Stimulated activated CD8-positive, alpha-beta memory T cell treated with anti-CD3 and anti-CD28 coated beads, Interleukin-4, amount 100 ng/mL, for 48 hours (primary cell): Measurements from ENCODE around the gene SPATA7.
A peak's percentile ranks its signal among the peaks of the same experiment; 100 is the strongest.

Experiments
- DNase-seq: peaks from one replicate; pipeline ENCODE4 v3.0.0-alpha.2; 2020

SPATA7 gene

DNA sequence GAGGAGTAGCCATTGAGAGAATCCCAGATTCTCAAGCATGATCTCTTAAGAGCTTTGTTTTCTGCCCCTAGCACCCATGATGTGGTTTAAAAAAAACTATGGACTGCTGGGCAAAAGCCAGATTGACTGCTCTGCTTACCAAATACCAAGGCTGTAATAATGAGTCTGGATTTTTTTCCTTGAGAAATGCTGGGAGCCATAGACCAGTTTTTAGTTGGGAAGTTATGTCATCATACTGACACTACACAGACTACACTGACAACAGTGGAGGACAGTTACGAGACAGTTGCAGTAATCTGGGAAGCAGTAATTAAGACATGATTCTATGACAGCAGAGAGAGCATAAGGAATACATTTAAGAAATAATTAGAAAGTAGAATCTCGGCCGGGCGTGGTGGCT, 35.8 kb downstream of the SPATA7 start:
- DNase-seq, result no peak

DNA sequence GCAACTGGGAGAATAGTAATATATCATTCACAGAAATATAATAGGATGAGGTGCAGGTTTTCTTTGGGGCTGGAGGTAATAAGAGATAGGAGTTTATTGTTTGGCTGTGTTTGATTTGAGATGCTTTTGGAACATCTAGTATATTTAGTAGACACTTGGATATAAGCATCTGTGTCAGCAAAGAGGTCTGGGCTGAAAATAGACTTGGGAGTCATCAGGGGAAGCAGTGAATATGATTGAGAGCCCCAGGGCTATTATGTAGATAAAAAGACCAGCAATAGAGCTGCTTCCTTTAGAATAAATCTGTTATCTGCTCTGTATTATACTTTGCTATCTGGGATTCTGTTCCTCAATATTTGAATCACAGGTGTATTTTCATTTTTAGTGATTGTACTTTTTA, 36.6 kb downstream of the SPATA7 start:
- DNase-seq, result no peak

DNA sequence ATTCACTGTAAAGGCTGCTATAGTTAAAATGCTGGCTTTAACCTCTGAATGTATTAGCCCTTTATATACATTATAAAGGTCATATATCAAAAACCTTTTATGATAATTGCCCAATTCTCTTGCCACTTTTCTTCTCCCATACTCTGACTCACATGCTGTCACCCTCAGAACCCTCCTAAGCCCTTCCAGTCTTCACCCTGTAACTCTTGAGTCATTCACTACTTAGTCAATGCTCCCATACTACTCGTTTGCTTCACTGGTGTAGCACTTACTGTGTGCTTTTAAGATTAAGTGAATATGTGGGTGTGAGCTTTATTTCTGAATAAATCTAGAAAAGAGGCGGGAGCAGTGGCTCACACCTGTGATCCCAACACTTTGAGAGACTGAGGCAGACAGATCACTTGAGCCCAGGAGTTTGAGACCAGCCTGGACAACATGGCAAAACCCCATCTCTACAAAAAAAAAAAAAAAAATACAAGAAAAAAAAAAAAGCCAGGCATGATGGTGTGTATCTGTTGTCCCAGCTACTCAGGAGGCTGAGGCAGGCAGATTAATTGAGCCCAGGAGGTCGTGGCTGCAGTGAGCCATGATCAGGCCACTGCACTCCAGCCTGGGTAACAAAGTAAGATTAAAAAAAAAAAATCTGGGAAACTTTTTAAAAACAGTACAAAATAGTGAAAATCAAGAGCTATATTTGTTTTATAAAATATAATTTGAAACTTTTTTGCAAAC, 37.6 kb downstream of the SPATA7 start:
- DNase-seq, result no peak

DNA sequence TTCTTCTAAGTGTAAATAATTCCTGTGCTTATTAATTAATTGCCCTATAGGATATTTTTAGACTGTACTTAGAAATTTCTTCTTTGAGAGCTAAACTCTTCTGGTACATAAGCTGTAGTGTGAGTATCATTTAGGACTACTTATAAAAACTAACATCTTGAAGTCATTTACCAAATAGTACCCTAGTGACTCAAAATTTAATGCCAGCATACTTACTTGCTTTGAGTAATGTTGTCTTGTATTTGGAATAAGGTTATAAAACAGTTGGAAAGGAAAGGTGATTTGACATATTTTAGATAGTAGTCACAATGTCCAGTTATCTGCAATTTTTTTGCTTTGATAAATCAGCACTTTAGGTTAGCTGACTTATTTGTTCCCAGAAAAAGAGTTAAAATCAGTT, 39.1 kb downstream of the SPATA7 start:
- DNase-seq, result no peak

DNA sequence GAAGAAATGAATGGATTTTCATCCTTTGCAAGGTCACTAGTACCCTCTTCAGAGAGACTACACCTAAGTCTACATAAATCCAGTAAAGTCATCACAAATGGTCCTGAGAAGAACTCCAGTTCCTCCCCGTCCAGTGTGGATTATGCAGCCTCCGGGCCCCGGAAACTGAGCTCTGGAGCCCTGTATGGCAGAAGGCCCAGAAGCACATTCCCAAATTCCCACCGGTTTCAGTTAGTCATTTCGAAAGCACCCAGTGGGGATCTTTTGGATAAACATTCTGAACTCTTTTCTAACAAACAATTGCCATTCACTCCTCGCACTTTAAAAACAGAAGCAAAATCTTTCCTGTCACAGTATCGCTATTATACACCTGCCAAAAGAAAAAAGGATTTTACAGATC, 40.8 kb downstream of the SPATA7 start:
- no peak for DNase-seq

DNA sequence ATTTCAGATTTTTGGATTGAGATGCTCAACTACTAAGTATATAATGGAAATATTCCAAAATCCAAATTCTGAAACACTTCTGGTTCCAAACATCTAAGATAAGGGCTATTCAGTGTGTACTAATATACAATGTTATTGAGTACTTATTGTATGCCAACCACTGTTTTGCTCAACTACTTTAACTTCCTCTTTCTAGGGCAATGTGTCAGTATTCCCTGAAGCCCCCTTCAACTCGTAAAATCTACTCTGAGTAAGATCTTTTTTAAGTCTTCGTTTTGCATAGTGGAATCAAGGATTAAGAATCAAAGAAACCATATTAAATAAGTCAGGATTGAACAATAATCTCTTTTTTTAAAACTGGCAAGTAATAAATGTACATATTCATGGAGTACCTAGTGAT, 45.5 kb downstream of the SPATA7 start:
- no peak for DNase-seq

DNA sequence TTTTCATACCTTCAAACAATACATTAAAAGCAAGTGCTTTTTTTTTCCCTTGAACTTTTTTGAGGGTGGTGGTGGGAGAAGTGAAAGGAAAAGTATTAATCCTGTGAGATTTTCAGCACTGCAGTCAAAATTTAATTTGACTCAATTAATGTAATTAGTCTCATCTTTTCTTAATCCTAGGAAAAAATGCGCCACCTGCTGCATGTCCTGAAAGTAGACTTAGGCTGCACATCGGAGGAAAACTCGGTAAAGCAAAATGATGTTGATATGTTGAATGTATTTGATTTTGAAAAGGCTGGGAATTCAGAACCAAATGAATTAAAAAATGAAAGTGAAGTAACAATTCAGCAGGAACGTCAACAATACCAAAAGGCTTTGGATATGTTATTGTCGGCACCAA, 52.2 kb downstream of the SPATA7 start:
- no peak for DNase-seq

DNA sequence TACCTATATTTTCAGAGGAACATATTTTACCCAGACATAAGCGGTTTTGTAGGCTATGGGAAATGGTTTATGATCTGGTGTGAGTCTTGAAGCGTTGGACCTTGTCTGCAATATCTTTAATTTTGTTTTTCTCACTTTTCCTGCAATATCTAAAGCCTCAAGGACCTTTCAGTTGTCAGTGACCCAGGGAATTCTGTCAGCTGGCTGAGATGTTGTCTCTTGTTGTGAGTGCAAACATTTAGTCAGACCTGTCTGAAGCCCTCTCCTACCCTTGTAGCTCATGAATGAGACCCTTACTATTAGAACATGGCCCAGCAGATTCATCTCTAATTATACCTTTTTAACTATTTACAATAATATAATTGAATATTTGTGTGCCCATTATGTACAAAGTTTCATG, 53.6 kb downstream of the SPATA7 start:
- no peak for DNase-seq

DNA sequence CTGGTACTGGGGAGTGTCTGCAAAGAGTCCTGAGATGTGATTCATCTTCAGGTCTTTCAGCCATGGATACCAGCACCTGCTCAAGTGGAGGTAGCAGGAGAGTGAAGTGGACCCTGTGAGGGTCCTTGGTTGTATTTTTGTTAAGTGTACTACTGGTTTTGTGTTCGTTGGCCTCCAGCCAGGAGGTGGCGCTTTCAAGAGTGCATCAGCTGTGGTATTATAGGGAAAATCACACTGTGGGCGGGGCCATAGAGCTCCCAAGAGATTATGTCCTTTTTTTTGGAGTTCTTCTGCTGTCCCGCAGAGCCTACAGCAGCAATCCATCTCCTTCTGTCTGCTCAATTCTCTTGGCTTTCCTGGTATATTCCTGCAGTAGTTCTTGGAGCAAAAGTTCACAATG, 66.8 kb downstream of the SPATA7 start:
- peak; percentile 28 for DNase-seq

DNA sequence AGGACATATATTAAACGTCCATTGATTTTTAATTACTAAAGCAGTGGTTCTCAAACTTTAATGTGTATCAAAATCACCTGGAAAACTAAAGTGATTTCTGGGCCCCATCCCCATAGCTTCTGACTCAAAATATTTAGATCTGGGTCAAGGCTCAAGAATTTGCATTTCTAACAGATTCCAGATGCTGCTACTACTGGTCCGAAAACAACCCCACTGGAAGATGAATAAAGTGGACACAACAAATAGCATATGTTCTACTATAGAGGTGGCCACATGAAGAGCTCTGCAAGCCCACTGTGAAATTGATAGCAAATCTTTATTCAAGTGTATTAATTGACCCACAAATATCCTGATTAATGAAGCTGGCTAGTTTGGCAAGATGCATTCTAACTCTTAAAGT, 69.4 kb downstream of the SPATA7 start:
- DNase-seq, result no peak

DNA sequence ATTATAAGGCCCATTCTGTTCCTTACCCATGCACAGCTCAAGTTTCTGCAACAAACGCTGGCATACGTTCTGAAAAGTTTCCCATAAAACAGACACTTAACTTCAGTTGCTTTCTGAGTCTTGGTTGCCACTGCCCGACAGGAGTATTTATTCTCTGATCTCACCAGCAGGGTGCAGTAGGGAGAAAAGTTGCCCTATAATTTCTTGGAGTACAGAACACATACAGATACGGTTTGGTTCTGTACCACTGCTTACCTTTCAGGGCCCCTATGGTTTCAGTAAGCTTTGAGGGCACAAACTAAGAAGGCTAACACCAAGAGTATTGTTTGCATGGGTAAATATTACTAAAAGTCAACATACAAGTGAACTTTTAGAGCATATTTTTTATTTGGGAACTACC, 77.9 kb downstream of the SPATA7 start:
- no peak for DNase-seq

DNA sequence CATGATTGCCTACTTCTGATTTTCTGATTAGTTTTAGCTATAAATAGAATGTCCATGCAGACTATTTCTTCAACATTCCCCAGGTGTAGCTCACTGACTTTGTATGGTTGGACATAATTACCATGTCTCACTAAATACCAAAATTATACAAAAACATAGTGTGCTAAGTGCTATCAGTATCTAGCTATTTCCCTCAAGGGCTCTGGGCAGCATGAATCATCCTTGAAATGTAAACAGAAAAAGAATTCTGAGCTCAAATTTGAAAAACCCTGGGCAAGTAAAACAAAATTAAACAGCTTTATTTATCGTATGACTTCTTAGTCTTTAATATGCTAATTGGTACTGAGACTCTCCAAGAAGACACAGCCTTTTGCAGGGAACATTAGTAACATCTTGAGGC, 82.9 kb downstream of the SPATA7 start:
- DNase-seq, result no peak

DNA sequence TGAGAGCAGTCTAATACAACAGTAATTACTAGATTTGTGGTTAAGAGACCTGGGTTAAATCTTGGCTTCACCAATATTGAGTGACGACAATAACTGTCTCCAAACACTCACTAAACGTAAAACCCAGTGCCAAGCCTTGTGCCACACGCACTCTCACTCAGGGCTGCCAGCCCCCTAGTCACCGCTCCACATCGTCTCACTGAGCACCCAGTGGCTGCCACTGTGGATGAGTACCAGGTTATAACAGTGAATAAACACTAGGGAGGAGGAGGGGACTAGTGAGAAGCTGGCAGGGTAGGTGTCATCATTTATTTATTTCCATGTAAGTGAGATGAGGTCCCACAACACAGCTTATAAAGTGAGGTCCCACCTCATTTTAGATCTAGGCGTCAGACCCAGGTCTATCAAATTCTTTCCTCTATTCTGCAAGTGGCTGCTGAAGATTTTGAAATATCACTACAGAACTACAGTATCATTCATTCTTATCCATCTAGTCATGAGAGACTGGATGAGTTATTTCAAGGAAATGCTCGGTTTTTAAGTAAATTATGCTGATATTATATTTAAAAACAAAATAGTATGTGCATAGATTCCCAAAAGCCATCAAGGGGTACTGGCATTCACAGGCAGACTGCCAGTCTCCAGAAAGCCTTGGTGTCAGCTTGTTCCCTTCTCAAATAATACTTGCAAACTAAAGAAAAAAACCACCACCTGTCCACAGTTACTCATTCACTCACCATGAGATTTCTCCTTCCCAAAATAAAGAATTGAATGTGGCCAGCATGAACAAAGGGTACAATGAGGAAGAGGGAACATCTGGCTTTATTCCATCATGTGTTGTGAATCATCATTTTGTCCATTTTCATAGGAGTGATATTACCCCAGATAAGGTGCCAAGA, 85.3 kb downstream of the SPATA7 start:
- DNase-seq, result no peak

DNA sequence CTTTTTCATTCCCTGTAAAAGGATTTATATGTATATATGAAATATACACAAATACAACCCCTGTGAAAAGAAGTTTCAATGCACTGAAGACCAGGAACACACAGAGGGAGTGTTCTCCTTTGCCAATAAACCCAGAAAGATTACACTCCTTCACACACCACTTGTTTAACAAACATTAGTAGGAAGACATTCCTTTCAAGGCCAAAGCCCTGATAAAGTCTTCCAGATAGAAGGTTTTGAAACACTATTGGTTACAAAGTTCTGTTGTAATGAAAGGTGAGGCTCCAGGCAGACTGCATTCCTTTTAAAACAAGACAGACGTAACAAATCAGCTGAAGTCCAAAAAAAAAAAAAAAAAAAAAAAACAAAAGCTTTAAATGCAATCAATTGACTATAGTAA, 88.3 kb downstream of the SPATA7 start:
- DNase-seq, result no peak

DNA sequence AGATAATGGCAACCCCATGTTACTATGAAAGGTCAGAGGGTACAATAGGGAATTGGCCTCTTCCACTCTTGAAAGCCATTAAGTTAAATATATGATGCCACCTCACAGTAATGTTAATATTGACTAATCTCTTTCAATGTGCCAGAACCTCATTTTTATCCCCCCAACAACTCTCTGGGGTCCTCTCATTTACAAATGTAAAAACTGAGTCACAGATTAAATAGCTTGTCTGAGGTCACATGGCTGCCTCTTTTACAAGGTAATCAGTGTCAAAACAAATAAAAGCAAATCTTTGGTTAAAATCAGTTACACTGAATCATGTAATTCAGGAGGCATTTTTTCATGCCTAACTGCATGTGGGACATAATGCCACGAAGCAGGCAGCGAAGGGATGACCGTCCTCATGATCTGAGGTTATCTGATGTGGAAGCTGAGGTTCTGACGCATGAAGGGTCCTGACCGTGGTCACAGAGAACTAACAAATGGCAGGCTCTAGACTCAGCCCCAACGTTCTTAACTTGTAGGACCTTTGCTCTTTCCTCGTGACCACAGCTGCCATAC, 90.8 kb downstream of the SPATA7 start:
- no peak for DNase-seq

DNA sequence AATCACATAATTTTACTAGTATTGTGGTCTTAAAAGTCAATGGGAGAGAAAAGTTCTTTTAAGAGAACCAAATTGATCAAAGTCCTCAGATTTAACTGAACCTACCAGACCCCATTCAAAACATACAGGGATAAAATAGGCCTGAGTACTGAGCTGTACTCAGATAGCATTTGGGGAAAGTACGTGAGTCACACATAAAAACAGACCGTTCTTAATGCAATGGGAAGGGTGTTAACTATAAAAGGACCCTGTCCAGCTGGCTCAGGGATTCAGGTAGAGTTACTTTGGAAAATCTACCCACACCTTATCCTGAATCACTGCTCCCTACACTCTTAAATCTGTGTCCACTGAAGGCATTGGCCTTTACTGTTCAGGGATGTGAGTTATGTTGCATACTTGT, 91.4 kb downstream of the SPATA7 start:
- no peak for DNase-seq

DNA sequence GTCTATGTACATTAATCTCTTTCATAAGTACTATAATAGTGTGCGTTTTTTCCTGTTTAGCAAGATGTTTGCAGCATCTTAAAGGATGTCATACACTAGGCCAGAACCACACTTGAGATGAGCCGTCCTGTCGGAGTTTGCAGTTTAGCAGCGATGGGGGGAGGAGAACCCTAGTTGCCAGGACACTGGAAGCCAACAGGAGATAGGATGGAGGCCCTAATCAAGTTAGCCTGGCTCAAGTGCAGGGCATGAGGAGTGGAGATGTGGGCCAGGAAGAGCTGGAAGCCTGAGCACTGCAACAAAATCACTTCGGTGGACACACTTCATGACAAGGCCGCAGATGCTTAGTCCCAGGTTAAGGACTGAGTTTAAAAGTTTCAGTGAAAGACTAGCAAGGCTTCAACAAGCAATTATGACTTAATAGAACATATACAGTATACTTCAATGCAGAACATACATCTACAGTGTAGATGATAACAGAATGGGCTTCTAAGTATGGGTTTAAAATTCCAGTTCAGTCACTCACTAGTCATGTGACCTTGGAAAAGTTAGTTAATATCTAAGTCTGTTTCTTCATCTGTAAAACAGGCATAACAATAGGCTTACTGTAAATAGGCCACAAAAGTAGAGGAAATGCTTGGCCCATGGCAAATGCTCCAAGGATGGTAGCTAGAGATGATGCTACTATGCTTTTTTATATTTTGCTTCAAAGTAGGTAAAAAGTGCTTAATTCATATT, 92.2 kb downstream of the SPATA7 start:
- no peak for DNase-seq

DNA sequence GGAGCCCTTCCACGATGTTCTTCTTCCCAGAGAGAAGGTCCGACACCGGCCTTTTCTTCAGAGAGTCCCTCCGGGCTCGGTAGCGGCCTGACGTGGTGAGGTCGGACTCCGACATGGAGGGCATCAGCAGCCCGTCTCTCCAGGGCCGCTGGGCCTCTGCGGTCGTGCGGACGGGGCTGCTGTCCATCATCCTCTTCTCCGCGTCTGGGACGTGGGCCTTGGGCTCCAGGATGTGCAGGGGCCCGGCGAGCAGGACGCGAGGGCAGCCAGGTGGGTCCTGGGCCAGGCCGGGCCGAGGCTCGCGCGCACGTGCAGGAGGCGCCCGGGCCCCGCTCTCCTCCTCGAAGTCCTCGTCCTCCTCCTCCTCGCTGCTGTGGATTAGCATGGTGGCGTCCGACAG, 93.5 kb downstream of the SPATA7 start:
- DNase-seq, result no peak

DNA sequence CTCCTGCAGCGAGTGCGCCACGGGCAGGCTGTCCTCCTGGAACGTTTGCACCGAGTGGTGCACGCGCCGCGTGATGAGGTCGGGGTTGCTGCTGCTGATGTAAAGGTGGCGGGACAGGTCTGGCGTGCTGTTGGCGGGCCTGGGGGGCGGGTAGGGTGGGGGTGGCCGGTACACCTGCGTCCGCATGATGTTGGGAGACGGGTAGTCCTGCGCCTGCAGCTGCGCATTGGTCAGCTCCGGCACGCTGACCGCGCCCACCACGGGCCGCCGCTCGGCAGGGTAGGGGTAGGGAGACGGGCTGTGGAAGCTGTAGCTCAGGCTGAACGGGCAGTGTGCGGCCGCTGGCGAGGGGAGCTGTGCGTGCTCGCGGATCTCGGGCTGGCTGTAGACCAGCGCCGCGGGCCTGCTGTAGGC, 94.1 kb downstream of the SPATA7 start:
- DNase-seq, result no peak

DNA sequence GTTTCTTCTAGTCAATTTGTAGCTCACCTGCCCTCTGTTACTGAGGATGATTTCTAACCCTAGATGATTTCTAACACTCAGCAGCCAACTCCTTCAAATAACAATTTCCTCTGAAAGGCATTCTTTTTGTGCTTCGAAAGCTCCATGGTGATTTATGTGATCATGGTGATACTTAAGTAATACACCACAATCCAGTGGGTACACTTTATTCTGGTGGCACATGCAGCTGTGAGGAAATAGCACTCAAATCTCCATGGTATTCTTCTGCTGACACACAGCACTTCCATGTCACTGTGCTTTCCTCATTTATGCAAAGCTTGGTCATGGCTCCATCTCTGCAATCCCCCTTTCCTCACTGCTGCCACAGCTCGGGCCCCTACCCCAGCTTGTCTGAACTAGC, 95.6 kb downstream of the SPATA7 start:
- no peak for DNase-seq

DNA sequence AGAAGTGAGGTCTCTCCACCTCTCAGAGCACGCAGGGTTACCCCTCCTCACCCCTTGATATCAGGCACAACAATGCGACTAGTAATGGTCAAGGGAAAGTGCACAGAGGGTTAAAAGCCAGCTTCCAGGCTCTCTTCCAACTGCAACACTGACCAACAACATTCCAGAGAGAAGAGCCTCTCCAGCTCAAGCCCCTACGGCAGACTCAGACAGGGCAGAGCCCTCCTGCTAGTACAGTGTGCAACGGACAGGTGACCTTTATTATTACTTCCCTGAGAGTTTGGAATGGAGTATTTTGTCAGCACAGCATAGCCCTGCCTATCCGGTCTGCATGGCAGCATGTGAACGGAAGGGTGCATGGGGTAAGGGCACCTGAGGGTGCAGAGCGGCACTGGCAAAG, 96.3 kb downstream of the SPATA7 start:
- no peak for DNase-seq

DNA sequence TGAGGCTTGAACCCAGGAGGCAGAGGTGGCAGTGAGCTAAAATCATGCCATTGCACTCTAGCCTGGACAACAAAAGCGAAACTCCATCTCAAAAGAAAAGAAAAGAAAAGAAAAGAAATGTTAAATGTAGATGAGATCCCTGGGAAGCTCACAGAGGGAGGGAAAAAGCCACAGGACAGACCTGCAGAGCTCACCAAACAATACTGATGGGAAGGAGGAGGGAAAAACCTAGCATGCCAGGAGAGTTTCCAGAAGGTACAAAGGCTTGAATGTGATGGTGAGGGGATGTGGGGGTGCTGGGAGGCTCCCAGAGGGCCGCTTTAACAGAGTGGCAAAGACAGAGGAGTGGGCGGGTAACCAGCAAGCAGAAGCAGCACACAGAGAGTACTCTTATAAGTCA, 97.1 kb downstream of the SPATA7 start:
- DNase-seq, result no peak
